Right atrium auricular region (tissue), 2 donors: ENCODE measurements around the gene ZNF511. TPM values are rescaled to one million over a fixed set of nuclear protein-coding genes. Genes with fewer than 3 reads are reported as not detected.
A peak's percentile ranks its signal among the peaks of the same experiment; 100 is the strongest.

Source experiments
- DNase-seq: peaks from one replicate; pipeline ENCODE4 v3.0.0-alpha.2; 2019; ENCODE audit warnings: low spot score
- H3K27ac ChIP-seq, 2 donors: fragments of 200-600 bp; sonication (generic); 1 replicate in 1 of 2; 2 replicates in 1 of 2; pipeline ENCODE4 v1.5.1; 2016 to 2019
- H3K27me3 ChIP-seq, 2 donors: fragments of 200-600 bp; sonication (generic); one replicate each; pipeline versions ENCODE4 v1.5.1 to v1.6.0; 2017 to 2019
- H3K36me3 ChIP-seq: fragments of 200-600 bp; sonication (generic); one replicate; pipeline ENCODE4 v1.5.1; 2016
- H3K4me1 ChIP-seq, 2 donors: fragments of 200-600 bp; sonication (generic); one replicate each; pipeline versions ENCODE4 v1.5.1 to v1.6.0; 2017 to 2019
- H3K4me3 ChIP-seq, 2 donors: fragments of 200-600 bp; sonication (generic); 1 replicate in 1 of 2; 2 replicates in 1 of 2; pipeline ENCODE4 v1.5.1; 2017 to 2019; ENCODE audit warnings: mild to moderate bottlenecking in 1 of 2, moderate library complexity in 1 of 2
- H3K9me3 ChIP-seq, 2 donors: fragments of 200-600 bp; sonication (generic); one replicate each; pipeline ENCODE4 v1.5.1; 2019
- CTCF ChIP-seq, 2 donors: fragments of 200-600 bp; sonication (generic); IDR thresholded peaks; one replicate each; pipeline ENCODE4 v1.5.1; 2019; ENCODE audit warnings: antibody characterized with exemption in 2 of 2
- total RNA-seq, 2 donors: library from RNA; depleted of rRNA; stranded (reverse); fragments of >200 nt; gene quantifications; one replicate each; pipeline ENCODE4 v1.1.0, GENCODE V29; 2016

Gene ZNF511
- total RNA-seq, 2 donors from 2014 or later: 28.1 to 31.9 TPM

- no peaks in the 10 kb centered on the region for H3K27me3 ChIP-seq
- H3K4me1 ChIP-seq: peaks cover 0 to 17% of the 10 kb centered on the region in 2 donors
- peak within 1 kb of the TSS; percentile 66 to 73 for H3K27ac ChIP-seq
- H3K9me3 ChIP-seq: no peaks in the 10 kb centered on the region
- TF ChIP-seq CTCF (IDR thresholded peaks at IDR 0.05): no peak
- DNase-seq: no peak
- H3K4me3 ChIP-seq: peak within 1 kb of the TSS; percentile 53 to 76
- H3K36me3 ChIP-seq: peaks cover 2% of the 10 kb centered on the region
Measured at GRCh38 chr10:133357285-133358161, 48.8 kb downstream of the ZNF511 start, which contains the start of gene FUOM. TSS of gene FUOM (minus strand) at chr10:133358019. CDS start at chr10:133358007, 12 bp downstream.

- Histone ChIP-seq H3K4me1 (peaks cover 0 to 17% of the 10 kb centered on the region in 2 donors), H3K27ac (peak overlapping the region; percentile 13 to 49), H3K9me3 (no peaks in the 10 kb centered on the region), H3K4me3 (peak overlapping the region in 1 of 2 donors; percentile 76), H3K36me3 (peaks cover 9% of the 10 kb centered on the region), H3K27me3 (no peaks in the 10 kb centered on the region)
- no peak for TF ChIP-seq CTCF (IDR thresholded peaks at IDR 0.05)
- DNase-seq: no peak
Measured at GRCh38 chr10:133358162-133358924, 49.6 kb downstream of the ZNF511 start.

- Histone ChIP-seq H3K4me3 (no peak overlapping the region), H3K4me1 (peaks cover 0 to 17% of the 10 kb centered on the region in 2 donors), H3K9me3 (no peaks in the 10 kb centered on the region), H3K27me3 (no peaks in the 10 kb centered on the region), H3K27ac (peak overlapping the region in 1 of 2 donors; percentile 49), H3K36me3 (peaks cover 11% of the 10 kb centered on the region)
- no peak for DNase-seq
- TF ChIP-seq CTCF (IDR thresholded peaks at IDR 0.05): no peak
Measured at GRCh38 chr10:133358925-133359310, 50.2 kb downstream of the ZNF511 start.

GRCh38 chr10:133359554-133359971 is 50.8 kb downstream of the ZNF511 start:
- H3K9me3 ChIP-seq: no peaks in the 10 kb centered on the region
- H3K4me1 ChIP-seq: peaks cover 0 to 17% of the 10 kb centered on the region in 2 donors
- H3K4me3 ChIP-seq: no peak overlapping the region
- TF ChIP-seq CTCF (IDR thresholded peaks at IDR 0.05): no peak
- H3K27ac ChIP-seq: no peak overlapping the region
- peaks cover 16% of the 10 kb centered on the region for H3K36me3 ChIP-seq
- DNase-seq: no peak
- no peaks in the 10 kb centered on the region for H3K27me3 ChIP-seq

- Histone ChIP-seq H3K27ac (no peak overlapping the region), H3K36me3 (peaks cover 22% of the 10 kb centered on the region), H3K4me1 (peaks cover 0 to 17% of the 10 kb centered on the region in 2 donors), H3K27me3 (no peaks in the 10 kb centered on the region), H3K9me3 (no peaks in the 10 kb centered on the region), H3K4me3 (no peak overlapping the region)
- no peak for DNase-seq
- no peak for TF ChIP-seq CTCF (IDR thresholded peaks at IDR 0.05)
Measured at GRCh38 chr10:133359972-133360610, 51.4 kb downstream of the ZNF511 start.
